OCI-LY1 (cell line): ENCODE results near the gene CD164L2.
"Not testable (repeated sequence)": the region's sequence is repeated elsewhere in the genome, so short reads cannot be mapped to it uniquely, and the experiment has no call there.

ENCODE experiments used
- H2AFZ ChIP-seq: fragments of 200-600 bp; sonication (generic), shearing (Covaris generic); 2 replicates; pipeline ENCODE4 v1.6.0; 2014; ENCODE audit warnings: antibody characterized with exemption, mild to moderate bottlenecking, low read length
- H3F3A ChIP-seq: fragments of 200-600 bp; sonication (generic), shearing (Covaris generic); 2 replicates; pipeline ENCODE4 v1.6.0; 2014; ENCODE audit warnings: mild to moderate bottlenecking, antibody characterized with exemption, low read length, moderate library complexity; ENCODE audit not compliant: insufficient read depth
- H3K27ac ChIP-seq: fragments of 200-600 bp; sonication (generic); 2 replicates; pipeline ENCODE4 v1.5.1; 2014; ENCODE audit warnings: low read length, mixed run types, mild to moderate bottlenecking, low read depth; ENCODE audit not compliant: poor library complexity, severe bottlenecking
- H3K27me3 ChIP-seq: fragments of 200-600 bp; sonication (generic); 2 replicates; pipeline ENCODE4 v1.6.0; 2014; ENCODE audit warnings: antibody characterized with exemption, mild to moderate bottlenecking, low read length, moderate library complexity; ENCODE audit not compliant: insufficient read depth
- H3K36me3 ChIP-seq: fragments of 200-600 bp; sonication (generic); 2 replicates; pipeline ENCODE4 v1.6.1; 2014; ENCODE audit warnings: mild to moderate bottlenecking, antibody characterized with exemption, low read length, moderate library complexity, mixed read lengths; ENCODE audit not compliant: insufficient read depth
- H3K4me1 ChIP-seq: fragments of 200-600 bp; sonication (generic); 2 replicates; pipeline ENCODE4 v1.5.1; 2014; ENCODE audit warnings: mild to moderate bottlenecking, low read length, moderate library complexity; ENCODE audit not compliant: insufficient read depth, severe bottlenecking
- H3K4me2 ChIP-seq: fragments of 200-600 bp; sonication (generic), shearing (Covaris generic); 2 replicates; pipeline ENCODE4 v1.6.1; 2014; ENCODE audit warnings: low read length
- H3K4me3 ChIP-seq: fragments of 200-600 bp; sonication (generic); 2 replicates; pipeline ENCODE4 v1.5.1; 2014; ENCODE audit warnings: low read length, low read depth, mild to moderate bottlenecking, mixed read lengths; ENCODE audit not compliant: poor library complexity, severe bottlenecking
- H3K79me2 ChIP-seq: fragments of 200-600 bp; shearing (Covaris generic); 2 replicates; pipeline ENCODE4 v1.6.1; 2016; ENCODE audit warnings: mixed run types, low read length, mixed read lengths; ENCODE audit not compliant: insufficient read depth
- H3K9ac ChIP-seq: fragments of 200-600 bp; sonication (generic), shearing (Covaris generic); 2 replicates; pipeline ENCODE4 v1.6.1; 2014; ENCODE audit warnings: mild to moderate bottlenecking, low read length, mixed read lengths
- H3K9me2 ChIP-seq: fragments of 200-600 bp; sonication (generic), shearing (Covaris generic); 2 replicates; pipeline ENCODE4 v1.6.1; 2014; ENCODE audit warnings: low read depth, mild to moderate bottlenecking, low read length, mixed read lengths
- H3K9me3 ChIP-seq: fragments of 200-600 bp; shearing (Covaris generic); 2 replicates; pipeline ENCODE4 v1.6.1; 2014; ENCODE audit warnings: low read length, mixed read lengths
- H4K20me1 ChIP-seq: fragments of 200-600 bp; sonication (generic), shearing (Covaris generic); 2 replicates; pipeline ENCODE4 v1.6.0; 2016; ENCODE audit warnings: mild to moderate bottlenecking, low read length; ENCODE audit not compliant: insufficient read depth
- CTCF ChIP-seq: fragments of 200-600 bp; sonication (generic), shearing (Covaris generic); IDR thresholded peaks from 2 replicates; pipeline ENCODE4 v1.5.1; 2017; ENCODE audit warnings: mild to moderate bottlenecking, antibody characterized with exemption, low read length, moderate library complexity, mixed read lengths
- EZH2 ChIP-seq: fragments of 200-600 bp; sonication (generic), shearing (Covaris generic); IDR thresholded peaks from 2 replicates; pipeline ENCODE4 v1.8.0; 2017; ENCODE audit warnings: borderline replicate concordance, mixed run types, mild to moderate bottlenecking, antibody characterized with exemption, low read length, moderate library complexity, mixed read lengths

Gene CD164L2

GRCh38 chr1:27388337-27389005, 5.3 kb upstream of the CD164L2 start:
- no peaks in the 10 kb centered on the region for H3F3A ChIP-seq
- no peak for TF ChIP-seq EZH2
- peak; percentile 97 for TF ChIP-seq CTCF
- H2AFZ ChIP-seq = no peak overlapping the region
- no peaks in the 10 kb centered on the region for H3K9me3 ChIP-seq
- no peak overlapping the region for H3K4me3 ChIP-seq
- no peak overlapping the region for H3K27ac ChIP-seq
- H3K79me2 ChIP-seq = no peaks in the 10 kb centered on the region
- no peaks in the 10 kb centered on the region for H3K9me2 ChIP-seq
- peaks cover 14% of the 10 kb centered on the region for H3K4me1 ChIP-seq
- no peak overlapping the region for H3K4me2 ChIP-seq
- H3K9ac ChIP-seq = no peak overlapping the region
- peaks cover 4% of the 10 kb centered on the region; the same call in 1 of the 2 replicates for H3K27me3 ChIP-seq
- H3K36me3 ChIP-seq = no peaks in the 10 kb centered on the region
- H4K20me1 ChIP-seq = no peaks in the 10 kb centered on the region

- not testable (repeated sequence) for H3K4me3 ChIP-seq, H3K4me1 ChIP-seq, H3K27me3 ChIP-seq, H3K27ac ChIP-seq, H4K20me1 ChIP-seq, H3K4me2 ChIP-seq, H3K9me3 ChIP-seq, H3F3A ChIP-seq, H3K79me2 ChIP-seq, H3K9me2 ChIP-seq, H2AFZ ChIP-seq, H3K36me3 ChIP-seq, H3K9ac ChIP-seq
Measured at GRCh38 chr1:27384797-27385196, 1.7 kb upstream of the CD164L2 start.

- H3K27me3 ChIP-seq = peaks cover 4% of the 10 kb centered on the region; the same call in 1 of the 2 replicates
- no peaks in the 10 kb centered on the region for H3K4me1 ChIP-seq
- no peaks in the 10 kb centered on the region for H3K9me2 ChIP-seq
- H3K4me2 ChIP-seq = no peak overlapping the region
- H3K9ac ChIP-seq = no peak overlapping the region
- no peak overlapping the region for H2AFZ ChIP-seq
- TF ChIP-seq EZH2 = no peak
- no peak for TF ChIP-seq CTCF
- no peaks in the 10 kb centered on the region for H3K36me3 ChIP-seq
- H3F3A ChIP-seq = no peaks in the 10 kb centered on the region
- H3K27ac ChIP-seq = no peak overlapping the region
- no peak overlapping the region for H3K4me3 ChIP-seq
- H3K9me3 ChIP-seq = no peaks in the 10 kb centered on the region
- no peaks in the 10 kb centered on the region for H3K79me2 ChIP-seq
- H4K20me1 ChIP-seq = no peaks in the 10 kb centered on the region
Measured at GRCh38 chr1:27383661-27384060, 528 bp upstream of the CD164L2 start.
